Right atrium auricular region (tissue), 2 donors: ENCODE data around the gene BET1L. TPM values are rescaled to one million over a fixed set of nuclear protein-coding genes. Genes with fewer than 3 reads are reported as not detected.

ENCODE experiments used
- DNase-seq: peaks from one replicate; pipeline ENCODE4 v3.0.0-alpha.2; 2019; ENCODE audit warnings: low spot score
- H3K27ac ChIP-seq, 2 donors: fragments of 200-600 bp; sonication (generic); 1 replicate in 1 of 2; 2 replicates in 1 of 2; pipeline ENCODE4 v1.5.1; 2016 to 2019
- H3K27me3 ChIP-seq, 2 donors: fragments of 200-600 bp; sonication (generic); one replicate each; pipeline versions ENCODE4 v1.5.1 to v1.6.0; 2017 to 2019
- H3K36me3 ChIP-seq: fragments of 200-600 bp; sonication (generic); one replicate; pipeline ENCODE4 v1.5.1; 2016
- H3K4me1 ChIP-seq, 2 donors: fragments of 200-600 bp; sonication (generic); one replicate each; pipeline versions ENCODE4 v1.5.1 to v1.6.0; 2017 to 2019
- H3K4me3 ChIP-seq, 2 donors: fragments of 200-600 bp; sonication (generic); 1 replicate in 1 of 2; 2 replicates in 1 of 2; pipeline ENCODE4 v1.5.1; 2017 to 2019; ENCODE audit warnings: mild to moderate bottlenecking in 1 of 2, moderate library complexity in 1 of 2
- H3K9me3 ChIP-seq, 2 donors: fragments of 200-600 bp; sonication (generic); one replicate each; pipeline ENCODE4 v1.5.1; 2019
- total RNA-seq, 2 donors: library from RNA; depleted of rRNA; stranded (reverse); fragments of >200 nt; gene quantifications; one replicate each; pipeline ENCODE4 v1.1.0, GENCODE V29; 2016
- TF ChIP-seq, protein P1 (sequence below), 2 donors: fragments of 200-600 bp; sonication (generic); IDR thresholded peaks; one replicate each; pipeline ENCODE4 v1.5.1; 2019; ENCODE audit warnings: antibody characterized with exemption in 2 of 2

BET1L gene
- total RNA-seq, 2 donors from 2014 or later = 20.7 to 25.9 TPM

DNA sequence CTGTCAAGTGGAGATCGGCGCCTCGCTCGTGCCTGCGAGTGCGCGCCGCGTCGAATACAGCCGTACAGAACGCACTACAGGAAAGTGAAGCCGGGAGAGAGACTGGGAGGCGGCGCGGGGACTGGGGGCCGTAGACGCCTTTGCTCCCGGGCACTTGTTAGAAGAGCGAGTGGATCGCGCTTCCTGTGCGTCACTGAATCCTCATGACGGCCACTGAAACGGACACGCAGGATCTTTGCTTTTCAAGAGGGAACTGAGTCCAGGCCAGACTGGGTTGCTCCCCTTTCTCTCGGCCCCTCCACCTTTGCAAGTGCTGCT, 623 bp upstream of the BET1L start:
- Histone ChIP-seq H3K4me1 (peaks cover 0 to 58% of the 10 kb centered on the region in 2 donors), H3K27ac (peak overlapping the region; percentile 95 to 99), H3K27me3 (no peaks in the 10 kb centered on the region), H3K4me3 (peak overlapping the region; percentile 95 to 98), H3K9me3 (no peaks in the 10 kb centered on the region), H3K36me3 (peaks cover 63% of the 10 kb centered on the region)
- peak; percentile 68 for DNase-seq
- TF ChIP-seq, protein P1, sequence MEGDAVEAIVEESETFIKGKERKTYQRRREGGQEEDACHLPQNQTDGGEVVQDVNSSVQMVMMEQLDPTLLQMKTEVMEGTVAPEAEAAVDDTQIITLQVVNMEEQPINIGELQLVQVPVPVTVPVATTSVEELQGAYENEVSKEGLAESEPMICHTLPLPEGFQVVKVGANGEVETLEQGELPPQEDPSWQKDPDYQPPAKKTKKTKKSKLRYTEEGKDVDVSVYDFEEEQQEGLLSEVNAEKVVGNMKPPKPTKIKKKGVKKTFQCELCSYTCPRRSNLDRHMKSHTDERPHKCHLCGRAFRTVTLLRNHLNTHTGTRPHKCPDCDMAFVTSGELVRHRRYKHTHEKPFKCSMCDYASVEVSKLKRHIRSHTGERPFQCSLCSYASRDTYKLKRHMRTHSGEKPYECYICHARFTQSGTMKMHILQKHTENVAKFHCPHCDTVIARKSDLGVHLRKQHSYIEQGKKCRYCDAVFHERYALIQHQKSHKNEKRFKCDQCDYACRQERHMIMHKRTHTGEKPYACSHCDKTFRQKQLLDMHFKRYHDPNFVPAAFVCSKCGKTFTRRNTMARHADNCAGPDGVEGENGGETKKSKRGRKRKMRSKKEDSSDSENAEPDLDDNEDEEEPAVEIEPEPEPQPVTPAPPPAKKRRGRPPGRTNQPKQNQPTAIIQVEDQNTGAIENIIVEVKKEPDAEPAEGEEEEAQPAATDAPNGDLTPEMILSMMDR (IDR thresholded peaks at IDR 0.05) = no peak

DNA sequence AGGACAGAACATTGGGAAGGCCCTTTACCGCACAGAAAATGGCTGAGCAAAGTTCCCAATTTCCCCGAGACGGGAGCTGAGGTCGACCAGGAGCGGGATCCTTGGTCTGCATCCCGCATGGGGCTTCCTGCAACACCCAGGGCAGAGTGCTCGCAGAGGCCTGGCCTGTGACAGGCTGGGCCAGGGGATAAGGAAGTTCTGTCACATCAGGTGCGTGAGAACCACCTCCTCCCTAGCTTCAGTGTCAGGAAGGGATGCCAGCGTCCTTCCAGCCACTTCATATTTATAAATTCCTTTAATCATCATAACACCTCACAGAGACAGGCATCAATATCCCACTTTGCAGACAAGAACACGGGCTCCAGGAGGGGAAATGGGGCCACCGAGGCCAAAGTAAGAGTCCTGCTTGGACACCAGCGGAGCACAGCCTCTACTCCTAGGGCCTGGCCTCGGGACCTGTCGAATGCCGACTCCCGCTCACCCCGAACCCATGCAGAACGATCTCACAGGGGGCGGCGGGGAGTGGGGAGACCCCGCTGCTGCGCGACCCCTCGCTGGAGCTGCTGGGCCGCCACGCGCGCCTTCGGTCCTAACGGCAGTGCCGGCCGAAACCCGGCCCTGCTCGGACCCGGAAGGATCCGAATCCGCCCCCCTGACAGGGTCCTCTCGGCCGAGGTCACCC, 532 bp downstream of the BET1L start:
- DNase-seq = peak; percentile 59
- TF ChIP-seq, protein P1 (IDR thresholded peaks at IDR 0.05) = no peak
- peaks cover 51% of the 10 kb centered on the region for H3K36me3 ChIP-seq
- peak overlapping the region; percentile 95 to 99 for H3K27ac ChIP-seq
- H3K9me3 ChIP-seq = no peaks in the 10 kb centered on the region
- peak overlapping the region; percentile 95 to 98 for H3K4me3 ChIP-seq
- peaks cover 0 to 63% of the 10 kb centered on the region in 2 donors for H3K4me1 ChIP-seq
- no peaks in the 10 kb centered on the region for H3K27me3 ChIP-seq

DNA sequence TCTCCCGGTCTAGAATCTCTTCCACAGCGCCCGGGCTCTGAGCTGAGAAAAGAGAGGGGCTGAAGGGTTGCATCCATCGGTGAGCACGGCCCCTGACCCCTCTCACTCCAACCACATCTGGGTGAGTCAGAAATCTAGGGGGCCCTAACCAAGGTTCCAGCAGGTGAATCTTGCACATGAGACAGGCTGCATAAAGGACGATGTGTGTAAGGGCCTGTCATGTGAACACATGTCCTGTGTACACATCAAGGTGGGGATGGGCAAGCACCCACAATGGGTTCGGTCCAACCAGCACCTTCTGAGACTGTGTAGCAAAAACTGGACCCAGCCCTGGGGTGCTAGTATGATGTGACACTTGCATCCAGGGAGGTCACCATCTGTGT, 1.2 kb downstream of the BET1L start:
- Histone ChIP-seq H3K9me3 (no peaks in the 10 kb centered on the region), H3K4me1 (peaks cover 0 to 62% of the 10 kb centered on the region in 2 donors), H3K4me3 (peak overlapping the region; percentile 95 to 98), H3K27me3 (no peaks in the 10 kb centered on the region), H3K27ac (peak overlapping the region; percentile 95 to 99), H3K36me3 (peaks cover 50% of the 10 kb centered on the region)
- TF ChIP-seq, protein P1 (IDR thresholded peaks at IDR 0.05) = no peak
- DNase-seq = no peak

DNA sequence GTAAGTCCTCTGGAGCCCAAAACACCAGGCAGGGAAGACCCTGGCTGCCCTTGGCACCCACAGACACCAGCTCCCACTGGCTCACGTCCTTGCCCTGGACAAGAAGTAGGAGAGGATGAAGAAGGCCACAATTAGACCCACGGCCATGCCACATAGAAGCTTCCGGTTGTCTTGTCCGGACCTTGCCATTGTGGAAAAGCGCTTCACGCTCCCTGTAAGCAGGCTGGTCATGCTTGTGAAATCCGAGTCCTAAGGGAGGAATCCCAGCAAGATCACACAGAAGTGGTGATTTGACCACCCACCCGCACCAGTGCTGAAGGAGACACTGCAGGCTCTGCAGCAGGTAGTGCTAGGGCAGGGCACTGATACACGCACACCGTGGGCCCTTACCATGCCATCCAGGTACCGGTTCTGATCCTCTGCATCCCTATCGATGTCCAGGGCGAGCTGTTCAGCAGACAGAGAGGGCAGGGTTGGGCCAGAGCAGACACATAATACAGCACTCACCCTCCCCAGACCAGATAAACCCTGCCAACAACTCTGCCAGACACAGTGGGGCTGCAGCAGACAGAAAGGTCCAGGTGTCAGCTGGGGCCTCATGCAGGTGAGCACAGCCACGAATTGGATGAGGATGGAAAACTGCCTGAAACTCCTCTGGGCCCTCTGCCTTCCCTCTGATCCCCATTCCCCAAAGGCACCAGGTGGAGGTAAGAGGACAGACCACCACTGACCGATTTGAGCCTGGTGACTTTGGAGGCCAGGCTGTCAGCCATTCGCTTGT, 1.8 kb downstream of the BET1L start:
- peak; percentile 54 for DNase-seq
- no peaks in the 10 kb centered on the region for H3K9me3 ChIP-seq
- no peaks in the 10 kb centered on the region for H3K27me3 ChIP-seq
- peak overlapping the region in 1 of 2 donors; percentile 98 for H3K4me3 ChIP-seq
- peaks cover 49% of the 10 kb centered on the region for H3K36me3 ChIP-seq
- TF ChIP-seq, protein P1 (IDR thresholded peaks at IDR 0.05) = no peak
- H3K4me1 ChIP-seq = peaks cover 0 to 56% of the 10 kb centered on the region in 2 donors
- peak overlapping the region; percentile 95 to 99 for H3K27ac ChIP-seq

DNA sequence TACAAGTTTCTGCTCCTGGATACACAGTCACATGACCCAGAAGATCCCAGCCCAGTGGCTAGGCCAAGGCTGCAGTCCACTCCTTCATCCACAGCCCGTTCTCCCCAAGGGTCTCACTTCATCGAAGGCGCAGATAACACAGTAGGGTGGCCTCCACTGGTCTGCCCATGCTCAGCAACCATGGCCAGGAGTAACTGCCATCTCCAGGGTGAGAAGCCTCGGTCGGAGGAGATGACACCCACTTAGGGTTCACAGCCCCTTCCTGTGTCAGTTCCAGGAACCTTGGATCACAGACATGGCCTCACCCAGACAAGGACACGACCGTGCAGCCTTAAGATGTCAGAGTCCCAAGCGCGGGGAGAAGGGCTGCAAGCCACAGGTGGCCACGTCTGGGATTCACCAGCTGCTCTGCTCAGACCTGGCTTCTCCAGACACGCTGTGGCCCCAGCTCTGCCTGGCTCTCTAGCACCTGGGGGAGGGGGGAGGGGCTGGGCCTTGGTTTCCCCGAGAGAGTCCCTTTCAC, 2.6 kb downstream of the BET1L start:
- Histone ChIP-seq H3K36me3 (peaks cover 41% of the 10 kb centered on the region), H3K9me3 (no peaks in the 10 kb centered on the region), H3K27me3 (no peaks in the 10 kb centered on the region), H3K27ac (no peak overlapping the region), H3K4me3 (no peak overlapping the region), H3K4me1 (peaks cover 0 to 48% of the 10 kb centered on the region in 2 donors)
- TF ChIP-seq, protein P1 (IDR thresholded peaks at IDR 0.05) = no peak
- peak; percentile 55 for DNase-seq
